NCI-H2227 (cell line): ENCODE data around the gene COL15A1.

Experiments
- DNase-seq: peaks from one replicate; lab custom pipeline; 2025; ENCODE audit not compliant: unreplicated experiment; lab: John Stamatoyannopoulos, UW

Gene COL15A1

DNA sequence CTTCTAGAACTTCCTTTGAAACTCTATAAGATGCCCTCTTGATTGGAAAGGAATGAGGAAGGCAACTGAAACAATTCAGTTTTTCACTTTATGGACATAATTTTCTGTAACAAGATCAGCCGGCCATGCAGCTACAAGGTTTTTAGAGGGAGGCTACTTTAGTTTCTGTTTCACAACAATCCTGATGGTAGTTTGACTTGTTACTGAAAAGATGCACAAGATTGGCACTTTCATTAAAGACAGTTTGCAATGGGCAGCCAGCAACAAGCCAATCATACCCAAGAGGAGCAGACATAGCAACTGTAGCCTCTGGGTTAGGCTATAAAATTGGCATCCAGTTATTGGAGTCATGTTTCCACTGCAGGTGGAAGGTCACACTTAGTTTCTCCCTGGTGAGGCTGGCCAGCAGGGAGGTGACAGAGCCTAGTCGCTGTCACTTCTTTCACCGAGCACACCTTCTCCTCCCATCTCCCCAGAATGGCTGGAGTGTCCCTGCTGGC lies 87.0 kb downstream of the COL15A1 start:
- DNase-seq: no peak

GRCh38 chr9:99031319-99031718 lies 87.6 kb downstream of the COL15A1 start:
- DNase-seq: no peak

GRCh38 chr9:99031994-99032393 lies 88.3 kb downstream of the COL15A1 start:
- no peak for DNase-seq

GRCh38 chr9:99034149-99034548 lies 90.4 kb downstream of the COL15A1 start:
- no peak for DNase-seq

GRCh38 chr9:99035313-99035712 lies 91.6 kb downstream of the COL15A1 start:
- no peak for DNase-seq

DNA sequence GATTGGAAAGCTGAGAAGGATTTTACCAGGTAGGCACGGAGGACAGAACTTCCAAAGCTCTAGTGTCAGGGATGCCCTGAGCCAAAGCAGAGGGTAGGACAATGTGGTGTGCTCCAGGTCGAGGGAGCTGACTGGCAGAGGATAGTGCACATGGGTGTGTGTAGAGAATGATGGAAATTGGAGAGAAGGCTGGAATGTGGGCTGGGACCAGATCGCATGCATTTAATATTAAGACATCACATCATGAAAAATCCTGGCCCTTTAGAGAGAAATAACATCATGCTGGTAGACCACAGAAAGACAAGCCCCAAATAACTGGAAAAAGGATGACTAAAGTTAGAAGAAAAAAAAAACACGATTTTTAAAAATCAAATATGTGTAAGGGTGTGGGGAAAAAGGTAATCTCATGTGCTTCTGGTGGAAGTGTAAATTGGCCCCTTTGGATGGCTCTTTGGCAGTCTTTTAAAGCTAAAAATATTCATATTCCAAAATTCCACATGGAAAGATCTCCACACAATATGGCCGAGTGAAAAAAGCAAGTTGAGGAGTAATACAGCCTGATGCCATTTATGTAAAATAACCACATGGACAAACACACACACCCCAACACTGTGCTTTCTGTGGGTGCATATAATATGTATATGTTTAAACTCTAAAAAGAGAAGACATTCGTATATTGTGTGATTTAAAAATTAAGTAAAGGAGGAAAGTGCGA lies 94.2 kb downstream of the COL15A1 start:
- no peak for DNase-seq

- no peak for DNase-seq
These were observed 94.7 kb downstream of the COL15A1 start for GRCh38 chr9:99038484-99038820.

- no peak for DNase-seq
These were observed 95.9 kb downstream of the COL15A1 start for GRCh38 chr9:99039505-99040182.

GRCh38 chr9:99040251-99040900 lies 96.7 kb downstream of the COL15A1 start:
- DNase-seq: no peak

- DNase-seq: no peak
These were observed 97.3 kb downstream of the COL15A1 start for GRCh38 chr9:99040911-99041582.

DNA sequence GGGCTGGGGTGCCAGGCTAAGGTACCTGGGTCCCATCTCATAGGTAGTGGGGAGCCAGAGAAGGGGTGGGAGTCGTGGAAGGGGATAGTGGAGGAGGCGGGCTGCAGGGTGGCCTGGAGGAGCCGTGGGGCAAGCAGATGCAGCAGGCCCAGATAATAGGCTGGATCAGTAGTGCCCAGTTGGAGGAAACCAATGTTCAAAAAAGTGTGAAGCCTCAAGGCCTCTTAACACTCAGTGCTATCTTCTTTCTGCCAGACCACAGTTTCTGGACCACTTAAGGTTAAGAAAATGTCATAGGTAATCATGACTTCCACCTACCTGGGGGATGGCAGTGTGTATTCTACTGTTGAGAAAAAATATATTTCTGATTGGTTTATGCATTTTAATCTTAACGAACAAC lies 97.9 kb downstream of the COL15A1 start:
- no peak for DNase-seq

GRCh38 chr9:99042620-99043019 lies 98.9 kb downstream of the COL15A1 start:
- no peak for DNase-seq

- DNase-seq: no peak
These were observed 101.1 kb downstream of the COL15A1 start for GRCh38 chr9:99044827-99045226.

- no peak for DNase-seq
These were observed 102.4 kb downstream of the COL15A1 start for GRCh38 chr9:99046068-99046467.

DNA sequence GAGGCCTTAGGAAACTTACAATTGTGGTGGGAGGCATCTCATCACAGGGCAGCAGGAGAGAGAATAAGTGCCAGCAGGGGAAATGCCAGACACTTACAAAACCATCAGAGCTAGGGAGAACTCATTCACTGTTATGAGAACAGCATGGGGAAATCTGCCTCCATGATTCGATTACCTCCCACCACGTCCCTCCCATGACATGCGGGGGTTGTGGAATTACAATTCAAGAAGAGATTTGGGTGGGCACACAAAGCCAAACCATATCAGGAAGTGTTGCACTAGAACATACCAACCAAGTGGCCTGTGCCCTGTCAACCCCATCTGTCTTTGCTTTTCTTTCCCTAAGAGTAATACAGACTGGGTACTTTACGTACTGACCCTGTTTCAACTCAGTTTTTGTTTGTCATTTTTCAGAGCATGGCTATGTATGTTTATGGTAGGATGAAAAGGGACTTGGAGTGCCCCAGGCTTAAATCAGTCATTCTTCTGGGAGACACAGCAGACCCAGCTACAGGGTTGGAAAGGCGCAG lies 102.9 kb downstream of the COL15A1 start:
- no peak for DNase-seq

GRCh38 chr9:99049228-99049627 lies 105.5 kb downstream of the COL15A1 start:
- DNase-seq: no peak

GRCh38 chr9:99049641-99050040 lies 105.9 kb downstream of the COL15A1 start:
- no peak for DNase-seq

- no peak for DNase-seq
These were observed 106.7 kb downstream of the COL15A1 start for GRCh38 chr9:99050292-99050911.

DNA sequence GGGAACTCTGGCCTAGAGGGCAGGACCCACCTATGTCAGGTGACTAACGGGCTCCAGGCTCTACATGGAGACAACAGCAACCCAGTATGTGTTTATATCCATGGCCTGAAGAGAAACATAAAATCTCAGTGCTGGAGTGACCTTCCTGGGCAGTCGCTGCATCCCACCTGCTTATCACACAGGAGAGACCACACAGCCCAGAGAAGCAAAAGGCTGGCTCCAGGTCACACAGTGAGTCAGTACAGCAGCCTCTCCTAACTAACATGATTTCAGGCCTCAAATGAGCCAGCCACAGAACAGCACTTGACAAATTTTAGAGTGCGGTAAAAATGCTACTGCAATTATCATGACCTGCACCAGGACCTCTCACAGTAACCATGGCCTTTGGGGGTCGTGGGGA lies 107.2 kb downstream of the COL15A1 start:
- no peak for DNase-seq

- DNase-seq: no peak
These were observed 107.7 kb downstream of the COL15A1 start for GRCh38 chr9:99051406-99051805.

DNA sequence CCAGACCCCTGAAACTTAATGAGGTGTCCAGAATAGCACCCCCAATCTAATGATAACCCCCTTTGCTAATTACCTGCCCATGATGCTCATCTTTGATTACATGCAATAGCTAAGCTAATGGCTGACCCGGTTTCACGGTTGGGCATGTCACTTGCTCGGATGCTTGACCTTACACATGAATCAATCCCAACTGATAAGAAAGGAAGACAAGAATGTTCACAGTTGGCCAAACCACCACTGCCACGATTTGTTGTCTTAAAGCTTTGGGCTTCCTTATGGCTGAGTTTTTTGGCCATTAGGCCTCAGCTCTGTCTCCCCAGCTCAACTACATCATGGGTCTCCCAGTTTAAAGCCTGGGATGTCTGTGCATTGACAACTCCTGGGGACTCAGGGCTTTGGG lies 108.1 kb downstream of the COL15A1 start:
- no peak for DNase-seq
